IgD-negative memory B cell (primary cell): Measurements from ENCODE around the gene CTAGE6. TPM values are rescaled to one million over a fixed set of nuclear protein-coding genes. Genes with fewer than 3 reads are reported as not detected.
"Not testable (repeated sequence)": the region's sequence is repeated elsewhere in the genome, so short reads cannot be mapped to it uniquely, and the experiment has no call there.

Experiments used
- H3K27ac Mint-ChIP-seq, 3 donors: one replicate each; pipeline ENCODE4 v1.8.0; 2020 to 2022; ENCODE audit warnings: mild to moderate bottlenecking in 3 of 3, mixed read lengths in 3 of 3, moderate library complexity in 1 of 3
- H3K27me3 Mint-ChIP-seq: one replicate; pipeline ENCODE4 v1.8.0; 2021; ENCODE audit warnings: mixed read lengths
- H3K36me3 Mint-ChIP-seq: one replicate; pipeline ENCODE4 v1.8.0; 2020; ENCODE audit warnings: mild to moderate bottlenecking, mixed read lengths
- H3K4me1 Mint-ChIP-seq, 3 donors: one replicate each; pipeline ENCODE4 v1.8.0; 2020 to 2022; ENCODE audit warnings: mixed read lengths in 3 of 3, mild to moderate bottlenecking in 1 of 3
- H3K4me3 Mint-ChIP-seq, 4 donors: one replicate each; pipeline ENCODE4 v1.8.0; 2020 to 2022; ENCODE audit warnings: mild to moderate bottlenecking in 4 of 4, mixed read lengths in 4 of 4, moderate library complexity in 3 of 4
- H3K9me3 Mint-ChIP-seq, 3 donors: one replicate each; pipeline ENCODE4 v1.8.0; 2020 to 2021; ENCODE audit warnings: mixed read lengths in 3 of 3, mild to moderate bottlenecking in 1 of 3
- polyA plus RNA-seq: library from polyadenylated mRNA; unstranded; fragments of 300-500 nt; fragmentation: Illumina TruSeq; gene quantifications from one replicate; pipeline ENCODE4 v1.2.3, GENCODE V29; 2021

CTAGE6 gene
- polyA plus RNA-seq = not detected

DNA sequence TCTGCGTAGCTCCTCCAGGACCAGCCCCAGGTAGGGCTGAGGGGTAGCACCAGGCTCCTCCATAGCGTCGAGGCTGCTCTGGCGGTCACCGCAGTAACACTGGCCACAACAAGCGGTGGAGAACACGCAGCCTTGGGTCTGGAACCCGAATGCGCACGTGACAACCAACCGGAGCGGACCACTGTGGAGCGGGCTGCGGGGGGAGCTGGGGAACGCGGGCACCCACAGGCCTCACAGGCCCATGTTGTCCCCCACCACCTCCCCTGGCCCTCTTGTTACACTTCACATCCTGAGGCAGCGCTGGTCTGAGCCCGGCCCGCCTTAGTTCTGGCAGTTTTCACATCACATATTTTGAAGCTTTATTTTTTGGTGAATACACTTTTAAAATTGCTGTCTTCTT lies at the start of gene CTAGE6:
TSS of gene CTAGE6 (minus strand) at position 101 of the 400 bp plus-strand sequence. CDS start at position 63, 38 bp downstream.
- not testable (repeated sequence) for H3K36me3 Mint-ChIP-seq, H3K27me3 Mint-ChIP-seq, H3K4me3 Mint-ChIP-seq, H3K4me1 Mint-ChIP-seq, H3K9me3 Mint-ChIP-seq, H3K27ac Mint-ChIP-seq

GRCh38 chr7:143806664-143807071 lies 49.2 kb upstream of the CTAGE6 start:
- not testable (repeated sequence) for H3K36me3 Mint-ChIP-seq, H3K4me3 Mint-ChIP-seq, H3K27me3 Mint-ChIP-seq, H3K9me3 Mint-ChIP-seq, H3K4me1 Mint-ChIP-seq, H3K27ac Mint-ChIP-seq

DNA sequence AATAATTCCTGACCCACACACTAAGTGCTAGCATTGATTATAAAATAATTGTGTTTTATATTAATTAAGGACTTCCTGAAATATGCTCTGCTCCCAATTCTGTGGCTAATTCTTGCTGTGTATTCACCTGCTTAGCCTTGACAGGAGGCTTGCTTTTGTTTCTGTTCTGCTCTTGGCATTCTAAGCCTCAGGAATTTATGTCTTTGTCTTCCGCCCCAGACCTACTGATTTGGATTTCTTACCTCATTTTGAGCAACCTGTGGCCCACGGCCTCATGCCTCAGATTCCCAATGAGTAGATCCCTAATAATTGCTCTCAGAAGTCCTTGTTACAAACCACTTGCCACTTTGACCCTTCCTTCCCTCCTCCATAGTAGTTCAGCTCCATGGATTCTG lies 40.4 kb upstream of the CTAGE6 start:
- not testable (repeated sequence) for H3K27ac Mint-ChIP-seq, H3K4me3 Mint-ChIP-seq, H3K9me3 Mint-ChIP-seq

DNA sequence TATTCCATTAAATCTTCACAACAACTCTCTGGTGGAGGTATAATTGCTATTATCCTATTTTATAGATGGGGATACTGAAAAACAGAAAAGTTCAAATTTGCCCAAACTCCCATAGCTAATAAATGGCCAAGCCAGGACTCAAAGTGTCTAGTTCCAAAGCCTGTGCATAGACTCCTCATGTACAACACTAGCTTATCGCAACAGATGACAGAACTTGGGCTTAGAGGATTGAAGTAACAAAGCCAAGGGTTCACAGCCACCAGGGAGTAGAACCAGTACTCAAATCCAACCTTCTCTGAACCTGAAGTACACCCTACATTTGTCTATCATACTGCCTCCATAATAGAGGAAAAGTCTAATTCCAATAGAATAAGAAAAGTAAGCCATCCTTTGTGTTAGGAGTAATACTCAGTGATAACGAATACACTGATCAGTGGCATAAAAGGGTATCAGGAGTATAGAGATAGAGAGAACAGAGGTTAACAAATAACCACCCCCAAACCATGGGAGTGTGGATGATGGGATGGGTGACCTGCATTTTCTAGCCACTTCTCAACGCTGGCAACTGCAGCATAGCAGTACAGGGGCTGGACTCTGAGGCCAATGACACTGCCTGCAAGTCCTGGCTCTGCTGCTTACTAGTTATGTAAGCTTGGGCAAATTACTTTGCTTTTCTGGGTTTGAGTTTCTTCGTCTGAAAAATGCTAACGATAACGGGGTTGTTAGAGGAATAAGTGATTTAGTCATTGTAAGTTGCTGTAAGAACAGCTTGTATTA lies 39.8 kb upstream of the CTAGE6 start:
- not testable (repeated sequence) for H3K4me1 Mint-ChIP-seq, H3K27me3 Mint-ChIP-seq, H3K36me3 Mint-ChIP-seq, H3K4me3 Mint-ChIP-seq, H3K27ac Mint-ChIP-seq, H3K9me3 Mint-ChIP-seq

More for the DNA sequence above, 40.4 kb upstream of the CTAGE6 start:
- not testable (repeated sequence) for H3K36me3 Mint-ChIP-seq, H3K27me3 Mint-ChIP-seq, H3K4me1 Mint-ChIP-seq

DNA sequence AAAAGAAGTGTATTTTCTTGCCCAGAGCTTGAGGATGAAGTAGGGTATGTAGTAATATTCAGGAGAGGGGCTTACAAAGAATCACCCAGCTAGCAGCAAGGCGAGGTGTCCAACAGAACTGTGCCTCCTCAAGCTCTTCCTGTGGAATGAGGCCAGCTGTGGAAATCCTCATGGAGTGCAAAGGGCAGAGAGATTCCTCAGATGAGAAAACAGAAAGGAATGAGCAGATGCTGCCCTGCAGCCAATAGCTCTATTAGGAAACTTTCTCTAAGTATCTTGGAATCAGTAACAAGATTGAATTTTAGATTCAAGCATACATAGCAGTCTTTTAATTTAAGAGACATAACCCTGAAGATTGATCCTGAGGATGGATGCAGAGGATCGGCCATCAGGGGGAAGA lies 38.2 kb upstream of the CTAGE6 start:
- not testable (repeated sequence) for H3K36me3 Mint-ChIP-seq, H3K9me3 Mint-ChIP-seq, H3K4me3 Mint-ChIP-seq

DNA sequence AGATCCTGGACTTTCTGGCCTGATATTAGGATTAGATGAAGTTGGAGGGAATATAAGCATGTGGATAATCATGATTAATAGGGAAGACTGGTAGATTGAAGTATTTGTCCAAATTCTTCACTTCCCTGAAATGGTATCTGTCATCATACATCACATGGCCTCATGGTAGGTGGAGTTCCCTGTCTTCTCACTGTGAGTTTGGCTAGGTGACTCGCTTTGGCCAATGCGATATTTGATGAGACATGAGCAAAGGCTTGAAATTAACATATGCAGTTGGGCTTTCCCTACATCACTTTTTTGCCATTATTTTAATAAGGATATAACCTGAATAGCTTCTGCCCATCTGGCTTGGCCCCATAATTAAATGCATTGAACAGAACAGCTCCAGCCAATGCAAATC lies 35.1 kb upstream of the CTAGE6 start:
- H3K27me3 Mint-ChIP-seq, H3K4me1 Mint-ChIP-seq, H3K27ac Mint-ChIP-seq, H3K36me3 Mint-ChIP-seq, H3K9me3 Mint-ChIP-seq, H3K4me3 Mint-ChIP-seq: not testable (repeated sequence)

More for the DNA sequence above, 38.2 kb upstream of the CTAGE6 start:
- not testable (repeated sequence) for H3K27ac Mint-ChIP-seq, H3K27me3 Mint-ChIP-seq, H3K4me1 Mint-ChIP-seq

GRCh38 chr7:143785415-143786182 lies 28.1 kb upstream of the CTAGE6 start:
- H3K27ac Mint-ChIP-seq, H3K36me3 Mint-ChIP-seq, H3K27me3 Mint-ChIP-seq, H3K9me3 Mint-ChIP-seq, H3K4me3 Mint-ChIP-seq, H3K4me1 Mint-ChIP-seq: not testable (repeated sequence)

GRCh38 chr7:143779591-143779990 lies 22.1 kb upstream of the CTAGE6 start:
- H3K36me3 Mint-ChIP-seq, H3K4me1 Mint-ChIP-seq, H3K9me3 Mint-ChIP-seq, H3K27ac Mint-ChIP-seq, H3K27me3 Mint-ChIP-seq, H3K4me3 Mint-ChIP-seq: not testable (repeated sequence)

- not testable (repeated sequence) for H3K27ac Mint-ChIP-seq, H3K27me3 Mint-ChIP-seq, H3K36me3 Mint-ChIP-seq, H3K9me3 Mint-ChIP-seq, H3K4me1 Mint-ChIP-seq, H3K4me3 Mint-ChIP-seq
Measured at GRCh38 chr7:143772738-143773468, 15.4 kb upstream of the CTAGE6 start.

DNA sequence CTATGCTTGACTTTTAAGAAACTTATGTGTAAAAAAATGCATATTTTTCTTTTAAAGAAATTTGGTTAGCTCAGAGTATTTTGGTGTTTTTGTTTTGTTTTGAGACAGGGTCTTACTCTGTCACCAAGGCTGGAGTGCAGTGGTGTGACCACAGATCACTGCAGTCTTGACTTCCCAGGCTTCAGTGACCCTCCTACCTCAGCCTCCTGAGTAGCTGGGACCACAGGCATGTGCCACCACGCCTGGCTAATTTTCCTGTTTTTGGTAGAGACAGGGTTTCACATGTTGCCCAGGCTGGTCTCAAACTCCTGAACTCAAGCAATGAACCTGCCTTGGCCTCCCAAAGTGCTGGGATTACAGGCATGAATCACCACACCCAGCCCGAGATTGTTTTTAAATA lies 10.0 kb upstream of the CTAGE6 start:
- not testable (repeated sequence) for H3K36me3 Mint-ChIP-seq, H3K4me3 Mint-ChIP-seq, H3K27ac Mint-ChIP-seq, H3K4me1 Mint-ChIP-seq, H3K27me3 Mint-ChIP-seq, H3K9me3 Mint-ChIP-seq

- not testable (repeated sequence) for H3K27ac Mint-ChIP-seq, H3K4me3 Mint-ChIP-seq, H3K9me3 Mint-ChIP-seq, H3K4me1 Mint-ChIP-seq, H3K36me3 Mint-ChIP-seq, H3K27me3 Mint-ChIP-seq
Measured at GRCh38 chr7:143765678-143766077, 8.2 kb upstream of the CTAGE6 start.

DNA sequence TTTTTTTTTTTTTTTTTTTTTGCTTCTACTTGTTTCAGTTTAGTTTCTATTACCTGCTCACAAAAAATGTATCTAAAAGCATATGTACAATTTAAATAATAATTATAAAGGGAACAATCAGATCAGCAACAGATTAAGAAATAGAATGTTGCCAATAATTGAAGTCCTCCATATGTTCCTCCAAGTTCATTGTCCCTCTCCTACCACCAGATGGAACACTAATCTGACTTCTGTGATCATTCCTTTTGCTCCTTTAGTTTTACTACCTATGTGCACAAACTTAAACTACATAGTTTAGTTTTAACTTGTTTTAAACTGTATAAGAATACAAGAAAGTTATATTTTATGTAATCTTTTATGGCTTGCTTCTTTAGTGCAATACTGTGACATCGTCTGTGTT lies 5.6 kb upstream of the CTAGE6 start:
- not testable (repeated sequence) for H3K4me3 Mint-ChIP-seq, H3K4me1 Mint-ChIP-seq

GRCh38 chr7:143745340-143745739 lies 12.2 kb downstream of the CTAGE6 start:
- not testable (repeated sequence) for H3K36me3 Mint-ChIP-seq, H3K27ac Mint-ChIP-seq, H3K4me1 Mint-ChIP-seq, H3K27me3 Mint-ChIP-seq, H3K9me3 Mint-ChIP-seq, H3K4me3 Mint-ChIP-seq

More for the DNA sequence above, 5.6 kb upstream of the CTAGE6 start:
- H3K9me3 Mint-ChIP-seq, H3K36me3 Mint-ChIP-seq, H3K27me3 Mint-ChIP-seq, H3K27ac Mint-ChIP-seq: not testable (repeated sequence)

GRCh38 chr7:143737037-143737819 lies 20.3 kb downstream of the CTAGE6 start:
- not testable (repeated sequence) for H3K4me1 Mint-ChIP-seq, H3K4me3 Mint-ChIP-seq, H3K36me3 Mint-ChIP-seq, H3K9me3 Mint-ChIP-seq, H3K27ac Mint-ChIP-seq, H3K27me3 Mint-ChIP-seq

DNA sequence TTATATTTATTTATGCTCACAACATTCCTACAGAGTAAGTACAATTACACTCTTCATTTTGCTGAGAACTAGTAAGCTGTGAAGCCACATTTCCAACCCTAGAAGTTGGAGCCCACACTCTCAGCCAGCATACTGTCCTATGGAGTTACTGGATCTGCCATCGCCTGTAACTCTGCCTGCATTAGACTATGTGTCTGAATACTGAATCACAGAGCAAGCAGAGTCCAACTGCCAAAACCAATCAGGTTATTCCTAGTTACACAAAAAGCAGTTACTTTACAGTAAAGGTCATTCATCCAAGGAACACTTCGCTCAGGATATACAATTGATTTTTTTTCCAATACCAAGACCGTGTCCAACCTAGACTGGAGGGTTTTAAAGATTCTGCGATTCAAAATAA lies 21.5 kb downstream of the CTAGE6 start:
- peaks cover 0 to 5% (median 3%) of the 10 kb centered on the region in 3 donors for H3K4me1 Mint-ChIP-seq
- H3K4me3 Mint-ChIP-seq = no peak overlapping the region
- no peaks in the 10 kb centered on the region for H3K27me3 Mint-ChIP-seq
- peaks cover 1% of the 10 kb centered on the region for H3K36me3 Mint-ChIP-seq
- no peak overlapping the region for H3K27ac Mint-ChIP-seq
- no peaks in the 10 kb centered on the region for H3K9me3 Mint-ChIP-seq
